Fibroblast of mammary gland (primary cell): ENCODE data around the gene COPG1.

ENCODE experiments used
- DNase-seq: peaks from one replicate; pipeline ENCODE4 v3.0.0-alpha.2; 2010; ENCODE audit warnings: low read depth
- H3K4me3 ChIP-seq: 2 replicates; pipeline ENCODE4 v1.5.1; 2011; ENCODE audit warnings: low read depth, mild to moderate bottlenecking, low read length, moderate library complexity; ENCODE audit not compliant: control insufficient read depth
- CTCF ChIP-seq: conservative IDR thresholded peaks from 2 replicates; pipeline ENCODE4 v1.5.1; 2011; ENCODE audit warnings: low read depth, low read length, inconsistent platforms; ENCODE audit not compliant: control insufficient read depth, insufficient read depth

Gene COPG1

GRCh38 chr3:129313415-129313664 is 63.9 kb downstream of the COPG1 start:
- DNase-seq, result no peak
- no peak overlapping the region for H3K4me3 ChIP-seq
- TF ChIP-seq CTCF, result no peak

DNA sequence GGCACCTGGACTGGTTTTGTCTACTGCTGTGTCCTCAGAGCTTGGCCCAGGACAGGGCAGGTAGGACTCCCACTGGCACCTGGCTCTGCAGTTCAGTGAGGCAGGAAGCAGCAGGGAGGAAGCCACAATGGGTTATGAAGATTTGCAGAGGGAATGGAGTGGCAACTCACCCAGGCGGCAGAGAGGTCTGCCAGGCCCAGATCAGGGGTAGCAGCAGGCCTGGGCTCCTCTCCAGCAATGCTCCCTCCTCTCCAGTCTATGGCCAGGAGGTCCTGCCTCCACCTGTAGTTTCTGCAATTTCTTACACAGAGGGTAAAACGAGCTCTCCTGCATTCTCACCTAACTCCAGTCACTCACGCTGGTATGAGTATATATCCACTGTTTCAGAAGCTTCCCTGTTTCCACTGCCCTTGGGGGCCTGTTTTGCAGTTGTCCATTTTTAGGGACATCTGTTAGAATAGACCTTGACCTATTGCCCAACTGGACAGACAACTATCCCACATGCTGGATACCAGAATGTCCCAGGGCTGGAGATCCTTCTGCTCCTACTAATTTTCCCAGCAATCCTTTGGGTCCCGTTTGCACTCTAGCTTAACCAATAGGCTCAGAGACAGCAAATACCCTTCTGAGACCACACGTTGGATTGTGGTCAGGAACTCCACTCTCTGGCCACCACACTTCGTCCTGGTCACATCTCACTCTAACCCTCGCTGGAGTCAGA is 64.4 kb downstream of the COPG1 start:
- no peak for TF ChIP-seq CTCF
- peak; percentile 75 for DNase-seq
- H3K4me3 ChIP-seq, result peak overlapping the region; percentile 84

DNA sequence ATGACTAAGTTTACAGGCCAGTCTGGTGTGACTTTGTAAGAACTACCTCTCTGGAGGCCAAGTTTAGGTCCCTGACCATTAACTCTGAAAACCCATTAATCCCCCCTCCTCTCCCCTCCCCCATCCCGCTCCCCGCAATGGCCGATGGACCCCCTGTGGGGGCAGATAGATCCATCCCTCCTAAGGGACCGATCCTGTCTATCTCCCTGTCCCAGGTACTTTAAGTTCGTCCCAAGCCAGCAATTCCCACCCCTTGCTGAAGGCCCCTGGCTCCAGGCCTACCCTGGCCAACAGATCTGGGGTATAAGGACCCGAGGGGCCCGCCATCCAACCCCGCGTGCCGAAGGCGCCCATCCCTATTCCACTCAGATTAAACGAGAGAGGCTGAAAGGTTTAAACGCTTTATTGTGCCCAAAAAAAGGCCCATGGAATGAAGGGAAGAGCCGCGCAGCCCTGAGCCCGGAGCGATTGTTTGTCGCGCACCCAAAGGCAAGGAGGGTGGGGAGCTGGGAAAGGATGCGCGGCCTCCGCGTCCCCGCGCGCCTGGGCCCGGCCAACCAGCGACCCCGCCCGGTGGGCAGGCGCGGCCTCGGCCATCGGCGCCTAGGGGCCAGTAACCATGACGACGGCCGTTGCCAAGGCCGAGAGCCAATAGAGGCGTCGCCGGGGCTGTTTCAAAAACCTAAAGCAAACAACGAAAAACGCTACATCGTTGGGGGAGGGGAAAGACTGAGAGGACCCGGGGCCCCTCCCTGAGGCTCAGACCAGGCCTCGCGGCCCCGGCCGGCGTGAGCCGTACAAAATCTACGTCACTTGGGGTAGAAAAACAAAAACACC is 65.2 kb downstream of the COPG1 start:
- H3K4me3 ChIP-seq, result peak overlapping the region; percentile 84
- no peak for TF ChIP-seq CTCF
- peak; percentile 93 for DNase-seq

DNA sequence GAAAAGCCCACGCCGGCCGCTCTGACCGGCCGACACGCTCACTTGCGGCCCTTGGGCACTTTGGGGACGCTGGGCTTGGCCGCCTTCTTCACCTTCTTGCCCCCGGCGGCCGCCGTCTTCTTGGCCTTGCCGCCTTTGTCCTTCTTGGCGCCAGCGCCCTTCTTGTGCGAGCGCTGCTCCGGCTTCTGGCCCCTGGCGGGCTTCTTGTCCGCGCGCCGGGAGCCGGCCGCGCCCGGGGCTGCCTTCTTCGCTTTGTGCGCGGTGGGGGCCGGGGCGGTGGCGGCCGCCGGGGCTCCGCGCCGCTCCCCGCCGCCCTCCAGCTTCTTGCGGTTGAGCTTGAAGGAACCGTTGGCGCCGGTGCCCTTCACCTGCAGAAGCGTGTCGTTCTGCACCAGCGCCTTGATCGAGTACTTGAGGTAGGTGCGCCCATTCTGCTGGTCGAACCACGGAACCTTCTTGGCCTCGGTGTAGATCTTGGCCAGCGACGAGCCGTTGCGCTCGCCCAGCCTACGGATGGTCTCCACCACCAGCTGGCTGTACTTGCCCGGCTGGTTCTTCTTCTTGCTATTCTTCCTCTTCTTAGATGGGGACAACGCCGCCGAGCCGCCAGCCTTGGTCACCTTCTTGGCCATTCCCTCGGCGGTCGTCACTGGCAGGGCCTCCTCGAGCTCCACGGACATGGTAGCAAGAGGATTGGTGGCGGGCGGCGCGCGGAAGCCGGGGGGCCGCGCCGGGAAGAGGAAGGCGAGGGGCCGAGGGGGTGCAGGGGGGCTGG is 66.0 kb downstream of the COPG1 start:
- H3K4me3 ChIP-seq, result peak overlapping the region; percentile 84
- TF ChIP-seq CTCF, result no peak
- DNase-seq, result no peak

DNA sequence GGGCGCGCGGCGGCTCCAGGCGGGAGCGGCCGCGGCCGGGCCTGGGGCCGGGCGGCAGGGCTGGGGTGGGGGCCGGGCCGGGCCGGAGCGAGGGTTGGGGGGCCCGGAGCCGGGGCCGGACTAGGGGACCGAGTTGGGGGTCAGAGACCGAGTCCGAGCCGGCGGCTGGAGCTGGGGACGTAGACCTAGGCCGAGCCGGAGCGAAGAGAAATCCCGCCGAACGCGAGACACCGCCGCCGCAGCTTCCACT is 66.5 kb downstream of the COPG1 start:
- no peak for TF ChIP-seq CTCF
- H3K4me3 ChIP-seq, result peak overlapping the region; percentile 84
- no peak for DNase-seq

- DNase-seq, result peak; percentile 74
Observed at GRCh38 chr3:129316248-129317013, 67.0 kb downstream of the COPG1 start.

More at GRCh38 chr3:129316248-129317013, 67.0 kb downstream of the COPG1 start:
- peak overlapping the region; percentile 84 for H3K4me3 ChIP-seq
- TF ChIP-seq CTCF, result peak; percentile 36
